ENCODE results near the gene GAK.
"Not testable (repeated sequence)": the region's sequence is repeated elsewhere in the genome, so short reads cannot be mapped to it uniquely, and the experiment has no call there.

The GAK gene

GRCh38 chr4:825971-826330 is 106.2 kb downstream of the GAK start, which contains the start of gene CPLX1:
TSS of gene CPLX1 (minus strand) at chr4:826129. CDS start at chr4:824522, 1,607 bp downstream.
- DNase-seq, result no peak

- DNase-seq, result no peak
Measured at GRCh38 chr4:825063-825970, 106.8 kb downstream of the GAK start.

DNA sequence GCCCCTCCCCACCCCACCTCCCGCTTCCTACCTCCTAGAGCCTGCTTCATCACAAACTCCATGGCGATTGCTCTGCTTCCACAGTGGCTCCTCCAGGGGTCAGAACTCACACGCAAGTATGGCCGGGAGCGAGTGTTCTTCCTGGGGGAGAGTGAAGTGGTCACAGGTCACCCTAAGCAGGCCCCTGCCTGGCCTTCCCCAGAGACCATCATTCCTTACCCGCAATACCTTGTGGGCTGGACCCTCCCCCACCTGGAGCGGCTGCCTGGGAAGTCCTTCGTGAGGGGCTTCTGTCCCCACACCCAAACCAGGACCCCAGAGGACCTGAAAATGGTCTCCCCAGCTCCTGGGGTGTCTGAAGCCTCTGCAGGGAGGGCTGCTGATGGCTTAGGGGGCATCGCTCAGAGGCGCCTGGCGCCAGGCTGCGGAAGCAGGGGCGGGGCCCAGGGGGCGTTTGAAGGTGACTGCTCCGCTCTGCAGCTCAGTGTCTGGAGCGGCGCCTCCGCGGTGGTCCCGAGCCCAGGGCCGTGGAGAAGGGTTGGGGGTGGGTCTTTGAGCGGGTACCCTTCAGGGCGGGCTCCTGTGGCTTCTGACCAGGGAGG is 107.6 kb downstream of the GAK start:
- DNase-seq, result no peak

DNA sequence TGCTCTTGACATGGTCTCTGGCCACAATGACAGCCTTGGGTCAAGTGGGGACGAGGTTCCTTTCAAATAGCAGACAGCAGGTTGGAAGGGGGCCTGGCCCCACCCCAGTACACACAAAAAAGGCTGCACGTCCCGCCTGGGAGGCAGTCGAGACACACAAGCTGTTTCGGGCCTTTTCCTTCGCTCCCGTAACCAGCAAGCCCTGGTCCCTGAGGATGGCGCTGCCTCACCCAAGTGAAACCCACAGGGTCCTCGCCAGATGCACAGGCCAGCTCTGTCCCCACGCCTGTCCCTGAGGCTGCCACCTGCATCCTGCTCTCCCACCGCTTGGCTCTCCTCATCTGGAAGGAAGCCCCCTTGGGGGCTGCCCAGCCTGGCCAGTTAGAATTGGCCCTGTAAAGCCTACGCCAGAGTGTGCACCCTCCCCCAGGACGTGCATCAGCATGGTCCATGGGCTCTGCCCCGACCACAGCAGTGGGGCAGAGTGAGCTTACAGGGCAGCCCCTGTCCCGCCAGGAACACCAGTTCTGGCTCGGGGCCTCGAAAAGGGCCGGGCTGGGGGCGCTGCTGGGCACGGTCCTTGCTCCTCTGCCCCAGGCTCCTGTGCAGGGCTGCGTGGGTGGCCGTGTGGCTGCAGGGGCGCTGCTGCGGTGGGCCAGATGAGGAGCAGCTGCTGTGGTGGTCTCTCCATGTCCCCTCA is 108.2 kb downstream of the GAK start:
- DNase-seq, result no peak

DNA sequence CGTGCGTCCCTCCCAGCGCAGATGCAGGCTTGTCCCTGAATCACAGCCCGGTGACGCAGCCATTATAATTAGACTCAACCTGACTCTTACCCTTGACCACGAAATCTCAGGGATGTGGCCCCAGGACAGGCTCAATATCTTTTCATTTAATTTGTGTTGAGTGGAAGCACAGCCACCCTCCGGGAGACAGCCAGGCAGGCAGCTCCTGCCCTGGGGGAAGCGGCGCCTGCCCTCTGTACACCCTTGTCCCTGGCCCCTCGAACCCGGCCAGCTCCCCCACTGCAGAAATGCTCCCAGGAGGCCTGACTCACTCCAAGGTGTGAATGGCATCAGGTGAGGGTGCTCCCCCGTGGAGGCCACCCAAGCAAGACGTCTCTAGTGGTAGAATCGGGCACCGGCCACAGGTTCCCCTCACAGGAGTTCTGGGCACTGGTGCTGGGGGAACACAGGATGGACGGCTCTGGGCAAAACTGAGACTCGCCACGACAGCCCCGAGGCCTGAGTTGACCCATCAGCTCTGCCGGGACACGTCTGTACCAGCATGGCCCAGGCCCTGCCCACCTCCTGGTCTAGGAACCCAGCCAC is 108.8 kb downstream of the GAK start:
- DNase-seq, result no peak

DNA sequence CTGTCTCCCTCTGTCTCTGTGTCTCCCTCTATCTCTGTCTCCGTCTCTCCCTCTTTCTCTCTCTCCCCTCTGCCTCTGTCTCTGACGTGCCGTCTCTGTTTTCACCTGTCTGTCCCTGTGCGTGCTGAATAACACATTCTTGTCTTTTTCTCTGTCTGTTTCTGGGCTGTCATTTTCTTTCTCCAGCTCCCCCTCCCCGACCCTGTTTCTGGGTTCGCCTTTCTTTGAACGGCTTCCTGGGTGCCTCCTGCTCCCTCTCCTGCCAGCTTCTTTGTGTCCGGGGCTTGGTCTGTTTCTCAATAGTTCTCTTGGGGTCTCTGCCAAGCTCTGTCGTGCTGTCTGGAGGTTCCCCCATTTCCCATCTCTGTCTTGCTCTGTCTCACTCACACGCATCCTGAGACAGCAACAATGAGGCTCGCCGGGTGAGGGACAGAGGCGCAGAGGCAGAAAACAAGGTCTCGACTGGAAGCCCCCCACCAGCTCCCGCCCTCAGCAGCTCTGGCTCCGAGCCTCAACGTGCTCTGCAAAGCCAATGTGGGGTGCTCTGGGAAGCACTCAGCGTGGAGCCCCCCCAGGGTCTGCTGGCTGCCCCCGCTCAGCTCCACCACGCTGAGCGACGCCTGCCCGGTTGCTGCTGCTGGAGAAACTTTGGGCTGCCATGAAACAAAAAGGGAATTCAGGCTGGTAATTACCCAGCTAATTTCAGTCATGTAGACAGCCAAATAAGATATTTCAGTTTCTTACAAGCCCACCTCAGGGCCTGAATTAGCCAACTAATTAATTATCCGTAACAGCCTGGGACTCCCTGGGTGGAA is 109.5 kb downstream of the GAK start:
- no peak for DNase-seq

- DNase-seq, result no peak
Measured at GRCh38 chr4:821631-822030, 110.5 kb downstream of the GAK start.

GRCh38 chr4:821181-821591 is 110.9 kb downstream of the GAK start:
- no peak for DNase-seq

GRCh38 chr4:820230-821172 is 111.6 kb downstream of the GAK start:
- DNase-seq, result no peak

GRCh38 chr4:819401-820229 is 112.5 kb downstream of the GAK start:
- no peak for DNase-seq

GRCh38 chr4:818106-818921 is 113.8 kb downstream of the GAK start:
- no peak for DNase-seq

- DNase-seq, result no peak
Measured at GRCh38 chr4:815464-816146, 116.5 kb downstream of the GAK start.

DNA sequence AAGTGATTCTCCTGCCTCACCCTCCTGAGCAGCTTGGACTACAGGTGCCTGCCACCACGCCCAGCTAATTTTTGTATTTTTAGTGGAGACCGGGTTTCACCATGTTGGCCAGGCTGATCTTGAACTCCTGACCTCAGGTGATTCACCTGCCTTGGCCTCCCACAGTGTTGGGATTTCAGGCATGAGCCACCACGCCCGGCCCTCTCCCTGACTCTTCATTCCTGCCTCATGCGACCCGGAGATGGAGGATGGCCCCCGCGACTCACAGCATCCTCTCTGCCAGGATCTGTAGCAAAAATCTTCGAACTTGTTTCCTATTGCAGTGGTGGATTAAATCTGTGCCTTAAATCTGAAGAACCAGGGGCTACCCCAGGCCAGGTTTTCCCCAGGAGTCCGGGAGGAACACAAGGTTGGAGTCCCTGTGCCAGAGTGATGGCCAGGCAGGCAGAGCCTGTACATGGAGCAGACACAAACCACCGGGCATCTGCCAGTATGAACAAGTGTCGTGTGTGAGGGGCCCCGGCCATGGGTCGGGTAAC is 117.7 kb downstream of the GAK start:
- DNase-seq, result no peak

- DNase-seq, result no peak
Measured at GRCh38 chr4:813900-814299, 118.2 kb downstream of the GAK start.

GRCh38 chr4:808860-809570 is 123.1 kb downstream of the GAK start:
- DNase-seq, result no peak

DNA sequence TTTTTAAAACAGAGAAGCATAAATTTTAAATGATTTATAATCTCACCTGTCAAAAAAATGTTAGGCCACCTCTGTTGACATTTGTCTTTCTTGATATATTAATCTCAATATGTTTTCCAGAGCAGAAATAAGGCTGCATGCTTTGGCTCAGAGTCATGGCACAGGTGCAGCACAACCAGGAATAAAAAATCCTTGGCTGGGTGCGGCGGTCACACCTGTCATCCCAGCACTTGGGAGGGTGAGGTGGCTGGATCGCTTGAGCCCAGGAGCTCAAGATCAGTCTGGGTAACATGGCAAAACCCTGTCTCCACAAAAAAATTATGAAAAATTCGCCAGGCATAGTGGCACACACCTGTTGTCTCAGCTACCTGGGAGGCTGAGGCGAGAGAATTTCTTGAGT is 124.3 kb downstream of the GAK start:
- no peak for DNase-seq

DNA sequence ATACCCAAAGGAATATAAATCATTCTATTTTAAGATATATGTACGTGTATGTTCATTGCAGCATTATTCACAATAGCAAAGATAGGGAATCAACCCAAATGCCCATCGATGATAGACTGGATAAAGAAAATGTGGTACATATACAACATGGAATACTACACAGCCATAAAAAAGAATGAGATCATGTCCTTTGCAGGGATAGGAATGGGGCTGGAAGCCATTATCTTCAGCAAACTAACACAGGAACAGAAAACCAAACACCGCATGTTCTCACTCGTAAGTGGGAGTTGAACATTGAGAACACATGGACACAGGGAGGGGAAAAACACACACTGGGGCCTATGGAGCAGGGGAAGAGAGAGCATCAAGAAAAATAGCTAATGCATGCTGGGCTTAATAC is 125.1 kb downstream of the GAK start:
- DNase-seq, result not testable (repeated sequence)

- DNase-seq, result no peak
Measured at GRCh38 chr4:804804-805203, 127.3 kb downstream of the GAK start.
